CD14-positive monocyte (primary cell): ENCODE data around the gene DYSF. TPM values are rescaled to one million over a fixed set of nuclear protein-coding genes. Genes with fewer than 3 reads are reported as not detected.
"Not testable (repeated sequence)": the region's sequence is repeated elsewhere in the genome, so short reads cannot be mapped to it uniquely, and the experiment has no call there.

Experiments
- DNase-seq, 3 donors: peaks; one replicate each; pipeline ENCODE4 v3.0.0-alpha.2; 2011 to 2022
- H2AFZ ChIP-seq: 2 replicates; pipeline ENCODE4 v1.6.0; 2012; ENCODE audit warnings: mild to moderate bottlenecking, low read depth, low read length, inconsistent platforms; ENCODE audit not compliant: insufficient read depth, poor library complexity, severe bottlenecking
- H3K27ac ChIP-seq, 2 donors: 1 replicate in 1 of 2; 2 replicates in 1 of 2; pipeline ENCODE4 v1.5.1; 2012 to 2013; ENCODE audit warnings: low read length in 2 of 2, control low read depth in 1 of 2, inconsistent platforms in 1 of 2, low read depth in 1 of 2, mild to moderate bottlenecking in 1 of 2
- H3K27me3 ChIP-seq, 2 donors: one replicate each; pipeline versions ENCODE4 v1.6.0 to v1.6.1; 2011 to 2013; ENCODE audit warnings: low read length in 2 of 2; ENCODE audit not compliant: control insufficient read depth in 2 of 2, insufficient read depth in 2 of 2
- H3K36me3 ChIP-seq, 2 donors: replicated peaks in 1 of 2; 1 replicate in 1 of 2; 2 replicates in 1 of 2; pipeline versions ENCODE4 v1.5.1 to v1.6.1; 2012 to 2013; ENCODE audit warnings: low read length in 2 of 2, control low read depth in 1 of 2, inconsistent platforms in 1 of 2, mild to moderate bottlenecking in 1 of 2; ENCODE audit not compliant: insufficient read depth in 2 of 2, control insufficient read depth in 1 of 2
- H3K4me1 ChIP-seq, 2 donors: 1 replicate in 1 of 2; 2 replicates in 1 of 2; pipeline versions ENCODE4 v1.5.1 to v1.6.1; 2012 to 2013; ENCODE audit warnings: low read length in 2 of 2, control low read depth in 1 of 2, inconsistent platforms in 1 of 2, mild to moderate bottlenecking in 1 of 2, moderate library complexity in 1 of 2; ENCODE audit not compliant: insufficient read depth in 2 of 2, control insufficient read depth in 1 of 2
- H3K4me2 ChIP-seq: replicated peaks from 2 replicates; pipeline ENCODE3; 2012; ENCODE audit warnings: low read length, moderate library complexity, mild to moderate bottlenecking; ENCODE audit not compliant: poor library complexity, severe bottlenecking; ENCODE audit errors: extremely low read depth
- H3K4me3 ChIP-seq, 3 experiments: fragments of 200-600 bp in 1 of 3; sonication (generic) in 1 of 3; replicated peaks in 1 of 3; 1 replicate in 2 of 3; 2 replicates in 1 of 3; pipeline ENCODE4 v1.5.1; 2011 to 2013; ENCODE audit warnings: low read length in 3 of 3, mild to moderate bottlenecking in 3 of 3, control low read depth in 2 of 3, low read depth in 2 of 3, inconsistent platforms in 1 of 3, moderate library complexity in 1 of 3
- H3K79me2 ChIP-seq: 2 replicates; pipeline ENCODE4 v1.6.0; 2012; ENCODE audit warnings: mild to moderate bottlenecking, control low read depth, inconsistent platforms, low read length, moderate library complexity; ENCODE audit not compliant: insufficient read depth
- H3K9ac ChIP-seq: 2 replicates; pipeline ENCODE4 v1.6.0; 2017; ENCODE audit warnings: low read length, mild to moderate bottlenecking; ENCODE audit not compliant: insufficient read depth, poor library complexity, severe bottlenecking
- H3K9me3 ChIP-seq, 2 donors: replicated peaks in 1 of 2; 1 replicate in 1 of 2; 2 replicates in 1 of 2; pipeline versions ENCODE4 v1.5.1 to v1.6.1; 2012 to 2013; ENCODE audit warnings: low read length in 2 of 2, control low read depth in 1 of 2; ENCODE audit not compliant: control insufficient read depth in 1 of 2, insufficient read depth in 1 of 2
- H4K20me1 ChIP-seq: 2 replicates; pipeline ENCODE4 v1.6.0; 2012; ENCODE audit warnings: mild to moderate bottlenecking, low read length, control low read depth, moderate library complexity; ENCODE audit not compliant: insufficient read depth
- H3K27ac Mint-ChIP-seq, 7 donors: one replicate each; pipeline ENCODE4 v1.8.0; 2020; ENCODE audit warnings: mild to moderate bottlenecking in 7 of 7, mixed read lengths in 7 of 7, moderate library complexity in 6 of 7, inconsistent platforms in 2 of 7
- H3K27me3 Mint-ChIP-seq, 3 donors: one replicate each; pipeline ENCODE4 v1.8.0; 2021 to 2022; ENCODE audit warnings: low read depth in 3 of 3, mild to moderate bottlenecking in 3 of 3, mixed read lengths in 3 of 3, moderate library complexity in 3 of 3, inconsistent platforms in 1 of 3
- H3K36me3 Mint-ChIP-seq, 2 donors: one replicate each; pipeline ENCODE4 v1.8.0; 2020; ENCODE audit warnings: mixed read lengths in 2 of 2, inconsistent platforms in 1 of 2, mild to moderate bottlenecking in 1 of 2
- H3K4me1 Mint-ChIP-seq: one replicate; pipeline ENCODE4 v1.8.0; 2020; ENCODE audit warnings: mild to moderate bottlenecking, mixed read lengths
- H3K4me3 Mint-ChIP-seq, 2 donors: one replicate each; pipeline ENCODE4 v1.8.0; 2020; ENCODE audit warnings: mild to moderate bottlenecking in 2 of 2, mixed read lengths in 2 of 2, moderate library complexity in 1 of 2
- H3K9me3 Mint-ChIP-seq, 7 donors: one replicate each; pipeline ENCODE4 v1.8.0; 2020 to 2022; ENCODE audit warnings: mixed read lengths in 7 of 7, mild to moderate bottlenecking in 6 of 7, moderate library complexity in 6 of 7, inconsistent platforms in 2 of 7
- WGBS: methylation state at CpG from one replicate; pipeline ENCODE4 v1.1.5; 2013; ENCODE audit warnings: missing lambda C conversion rate; ENCODE audit not compliant: insufficient coverage; 5-methylcytosine and 5-hydroxymethylcytosine counted together
- intact Hi-C, 2 donors: fragments of 100-400 bp; cut with micrococcal nuclease; formaldehyde crosslinking; loops; one replicate each; pipeline versions ENCODE4 v1.15.0 to v1.15.1; 2023
- polyA plus RNA-seq, 3 donors: library from polyadenylated mRNA; depleted of rRNA in 1 of 3; unstranded in 2 of 3; stranded (reverse) in 1 of 3; fragments of 300-500 nt in 2 of 3; fragments of >200 nt in 1 of 3; fragmentation: Illumina TruSeq in 2 of 3; gene quantifications; 1 replicate in 2 of 3; 2 replicates in 1 of 3; pipeline ENCODE4 v1.2.3, GENCODE V29; 2012 to 2021
- TF ChIP-seq, protein P1 (sequence below): fragments of 200-600 bp; IDR thresholded peaks from one replicate; pipeline ENCODE4 v1.8.0; 2022; ENCODE audit warnings: antibody characterized with exemption, mild to moderate bottlenecking

Gene DYSF
- polyA plus RNA-seq, 3 donors: 16.1 to 72.5 (median 31.2) TPM

DNA sequence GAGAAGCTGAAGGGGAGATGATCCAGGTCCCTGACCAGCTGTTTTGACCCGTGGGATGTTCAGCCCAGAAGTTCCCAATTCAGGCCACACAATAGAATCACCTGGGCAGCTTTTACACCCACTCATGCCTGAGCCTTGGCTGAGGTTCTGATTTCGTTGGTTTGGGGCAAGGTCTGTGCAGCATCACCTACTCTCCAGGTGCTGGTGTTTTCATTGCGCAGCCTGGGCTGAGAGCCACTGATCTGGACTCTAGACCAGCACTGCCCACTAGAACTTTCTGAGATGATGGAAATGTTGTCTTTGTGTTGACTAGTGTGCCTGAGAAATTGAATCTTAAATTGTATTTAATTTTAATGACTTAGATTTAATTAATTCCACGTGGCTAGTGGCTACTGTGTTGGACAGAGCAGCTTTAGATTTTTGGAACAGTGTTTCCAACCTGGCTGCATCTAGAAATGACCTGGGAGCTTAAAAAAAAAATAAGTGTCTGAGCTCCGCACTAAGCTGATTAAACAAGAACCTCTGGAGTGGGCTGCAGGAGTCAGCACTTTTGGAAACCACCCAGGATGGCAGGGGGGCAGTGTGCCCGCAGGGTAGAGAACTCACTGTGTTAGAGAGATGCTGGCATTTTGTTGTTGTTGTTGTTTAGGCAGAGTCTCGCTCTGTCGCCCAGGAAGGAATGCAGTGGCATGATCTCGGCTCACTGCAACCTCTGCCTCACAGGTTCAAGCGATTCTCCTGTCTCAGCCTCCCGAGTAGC lies 33.7 kb downstream of the DYSF start:
- peaks cover 50 to 100% of the 10 kb centered on the region in 2 donors for H3K36me3 ChIP-seq
- DNase-seq: no peak
- TF ChIP-seq, protein P1, sequence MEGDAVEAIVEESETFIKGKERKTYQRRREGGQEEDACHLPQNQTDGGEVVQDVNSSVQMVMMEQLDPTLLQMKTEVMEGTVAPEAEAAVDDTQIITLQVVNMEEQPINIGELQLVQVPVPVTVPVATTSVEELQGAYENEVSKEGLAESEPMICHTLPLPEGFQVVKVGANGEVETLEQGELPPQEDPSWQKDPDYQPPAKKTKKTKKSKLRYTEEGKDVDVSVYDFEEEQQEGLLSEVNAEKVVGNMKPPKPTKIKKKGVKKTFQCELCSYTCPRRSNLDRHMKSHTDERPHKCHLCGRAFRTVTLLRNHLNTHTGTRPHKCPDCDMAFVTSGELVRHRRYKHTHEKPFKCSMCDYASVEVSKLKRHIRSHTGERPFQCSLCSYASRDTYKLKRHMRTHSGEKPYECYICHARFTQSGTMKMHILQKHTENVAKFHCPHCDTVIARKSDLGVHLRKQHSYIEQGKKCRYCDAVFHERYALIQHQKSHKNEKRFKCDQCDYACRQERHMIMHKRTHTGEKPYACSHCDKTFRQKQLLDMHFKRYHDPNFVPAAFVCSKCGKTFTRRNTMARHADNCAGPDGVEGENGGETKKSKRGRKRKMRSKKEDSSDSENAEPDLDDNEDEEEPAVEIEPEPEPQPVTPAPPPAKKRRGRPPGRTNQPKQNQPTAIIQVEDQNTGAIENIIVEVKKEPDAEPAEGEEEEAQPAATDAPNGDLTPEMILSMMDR: no peak
- H3K4me3 ChIP-seq: no peak overlapping the region
- H3K27me3 Mint-ChIP-seq: peaks cover 3 to 16% (median 9%) of the 10 kb centered on the region in 3 donors
- intact Hi-C loops: no loop called here
- WGBS: 94% methylated on average over 3 of the region's 11 CpGs
- peaks cover 99% of the 10 kb centered on the region for H4K20me1 ChIP-seq
- peaks cover 55% of the 10 kb centered on the region for H3K79me2 ChIP-seq
- H3K9ac ChIP-seq: no peak overlapping the region
- H3K9me3 ChIP-seq: no peaks in the 10 kb centered on the region
- H3K4me1 Mint-ChIP-seq: peaks cover 2% of the 10 kb centered on the region
- no peak overlapping the region for H3K4me3 Mint-ChIP-seq
- H3K9me3 Mint-ChIP-seq: peaks cover 0 to 6% (median 1%) of the 10 kb centered on the region in 7 donors
- no peaks in the 10 kb centered on the region for H3K4me1 ChIP-seq
- H3K27me3 ChIP-seq: no peaks in the 10 kb centered on the region
- H3K27ac ChIP-seq: no peak overlapping the region
- H3K27ac Mint-ChIP-seq: peak overlapping the region in 2 of 7 donors; percentile 33 to 34
- no peak overlapping the region for H3K4me2 ChIP-seq
- peaks cover 88 to 98% of the 10 kb centered on the region in 2 donors for H3K36me3 Mint-ChIP-seq
- no peak overlapping the region for H2AFZ ChIP-seq

DNA sequence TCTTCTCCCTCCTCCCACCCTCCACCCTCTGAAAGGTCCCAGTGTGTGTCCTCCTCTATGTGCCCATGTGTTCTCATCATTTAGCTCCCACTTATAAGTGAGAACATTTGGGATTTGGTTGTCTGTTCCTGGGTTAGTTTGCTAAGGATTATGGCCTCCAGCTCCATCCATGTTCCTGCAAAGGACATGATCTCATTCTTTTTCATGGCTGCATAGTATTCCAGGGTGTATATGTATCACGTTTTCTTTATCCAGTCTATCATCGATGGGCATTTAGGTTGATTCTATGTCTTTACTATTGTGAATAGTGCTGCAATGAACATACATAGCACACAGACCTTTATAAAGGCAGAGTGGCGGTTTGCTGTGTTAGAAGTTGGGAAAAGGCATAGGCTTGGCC lies 38.2 kb downstream of the DYSF start:
- H3K4me1 Mint-ChIP-seq, H3K9me3 Mint-ChIP-seq, intact Hi-C loops, H3K27ac Mint-ChIP-seq, H3K9ac ChIP-seq, H3K4me2 ChIP-seq, H3K4me1 ChIP-seq, H2AFZ ChIP-seq, H3K27me3 ChIP-seq, DNase-seq, H3K27ac ChIP-seq, H3K9me3 ChIP-seq, H3K4me3 Mint-ChIP-seq, H3K4me3 ChIP-seq: not testable (repeated sequence)
- Mint-ChIP-seq H3K36me3 (peaks cover 80 to 97% of the 10 kb centered on the region in 2 donors), H3K27me3 (peaks cover 0 to 15% (median 3%) of the 10 kb centered on the region in 3 donors)
- WGBS: no CpG with 5 or more reads among the region's 3 CpGs
- H4K20me1 ChIP-seq: peaks cover 96% of the 10 kb centered on the region
- peaks cover 60% of the 10 kb centered on the region for H3K79me2 ChIP-seq
- H3K36me3 ChIP-seq: peaks cover 42 to 99% of the 10 kb centered on the region in 2 donors
